ENCODE measurements around the gene FAR2.

FAR2 gene

GRCh38 chr12:29208936-29209701 is 60.0 kb downstream of the FAR2 start:
- DNase-seq, result no peak

DNA sequence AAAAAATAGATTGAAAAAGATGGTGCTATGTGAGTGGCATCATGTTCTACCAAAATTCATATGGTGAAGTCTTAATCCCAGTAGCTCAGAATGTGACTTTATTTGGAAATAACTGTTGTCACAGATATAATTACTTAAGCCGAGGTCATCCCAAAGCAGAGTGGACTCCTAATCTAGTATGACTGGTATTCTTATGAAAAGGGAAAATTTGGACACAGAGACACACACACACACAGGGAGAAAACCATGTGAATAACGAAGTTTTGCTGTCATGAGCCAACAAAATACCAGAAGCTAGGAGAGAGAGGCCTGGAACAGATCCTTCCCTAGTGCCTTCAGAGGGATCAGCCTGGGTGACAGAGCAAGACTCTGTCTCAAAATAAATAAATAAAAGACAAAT is 62.6 kb downstream of the FAR2 start:
- DNase-seq, result no peak

GRCh38 chr12:29212682-29213403 is 63.8 kb downstream of the FAR2 start:
- DNase-seq, result no peak

DNA sequence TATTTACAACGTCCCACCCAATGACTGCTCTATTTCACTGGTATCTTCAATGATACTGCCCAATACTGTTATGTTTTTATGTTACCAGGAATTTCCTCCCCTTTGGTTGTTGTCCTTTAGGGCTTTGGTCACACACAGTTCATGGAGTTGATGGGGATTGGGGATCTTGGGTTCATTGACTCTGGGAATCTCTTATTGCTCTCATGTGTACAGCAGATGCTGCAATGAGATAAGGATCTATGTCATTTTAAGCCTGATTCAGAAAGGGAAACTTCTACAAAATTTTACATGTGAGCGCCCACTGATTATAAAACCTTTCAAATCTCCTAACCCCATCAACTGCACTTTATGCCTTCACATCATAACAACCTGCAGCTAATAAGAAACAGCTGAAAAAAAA is 67.2 kb downstream of the FAR2 start:
- DNase-seq, result no peak

DNA sequence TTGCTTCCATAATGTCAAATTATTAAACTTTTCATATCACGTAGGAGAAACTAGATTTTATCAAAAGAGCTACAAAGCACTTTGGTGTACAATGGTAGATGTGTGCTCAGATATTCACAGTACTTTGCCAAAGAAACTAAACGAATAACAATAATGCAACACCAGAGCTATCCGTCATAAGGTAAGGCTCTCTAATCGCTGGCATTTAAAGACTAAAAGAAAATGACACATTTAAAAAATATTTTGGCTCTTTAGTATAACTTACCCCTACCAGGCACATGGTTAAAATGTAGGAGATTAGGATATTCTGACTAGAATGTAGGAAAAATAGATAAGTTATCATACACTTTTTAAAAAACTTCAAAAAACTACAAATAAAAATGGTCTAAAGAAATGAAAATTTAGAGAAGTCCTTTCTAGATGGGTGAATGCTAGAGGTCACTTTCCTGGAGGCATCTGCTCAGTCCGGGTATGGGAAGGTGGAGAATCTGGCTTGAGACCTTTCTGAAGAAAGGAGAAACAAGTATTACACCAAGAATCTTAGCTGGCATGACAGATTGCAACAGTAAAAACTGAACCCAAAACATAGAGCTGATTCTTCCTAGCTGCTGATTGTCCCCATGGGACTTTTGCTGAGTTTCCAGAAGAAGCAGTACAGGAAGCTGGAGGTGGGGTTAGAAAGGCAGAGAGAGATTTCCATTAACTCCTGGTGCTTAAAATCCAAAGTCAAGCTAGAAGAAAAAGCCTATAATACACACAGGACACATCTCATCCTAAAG is 67.9 kb downstream of the FAR2 start:
- no peak for DNase-seq

DNA sequence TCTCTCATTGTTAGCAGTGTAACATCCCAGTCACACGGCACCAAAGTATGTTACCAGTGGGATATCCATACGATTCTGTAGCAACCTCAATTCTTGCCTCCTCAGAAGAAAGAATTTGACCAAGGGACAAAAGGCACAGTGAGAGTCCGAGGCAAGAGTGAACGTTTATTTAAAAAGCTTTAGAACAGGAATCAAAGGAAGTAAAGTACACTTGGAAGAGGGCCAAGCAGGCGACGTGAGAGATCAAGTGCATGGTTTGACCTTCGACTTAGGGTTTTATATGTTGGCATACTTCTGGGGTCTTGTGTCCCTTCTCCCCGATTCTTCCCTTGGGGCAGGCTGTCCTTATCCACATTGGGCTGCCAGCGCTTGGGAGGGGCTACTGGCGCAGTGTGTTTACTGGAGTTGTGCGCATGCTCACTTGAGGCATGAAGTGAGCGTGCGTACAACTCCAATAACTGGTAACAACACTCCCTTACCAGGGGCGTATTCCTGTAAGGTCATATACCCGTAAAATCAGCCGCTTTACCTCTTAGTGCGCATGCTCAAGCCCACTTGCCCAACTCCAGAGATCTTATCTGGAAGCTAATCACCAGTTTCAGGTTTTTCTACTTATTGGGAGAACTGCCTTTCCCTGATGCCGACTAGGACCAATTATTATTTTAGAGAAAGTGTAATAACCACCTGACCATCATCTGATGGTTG is 71.7 kb downstream of the FAR2 start:
- DNase-seq, result no peak

GRCh38 chr12:29222200-29222599 is 73.1 kb downstream of the FAR2 start:
- no peak for DNase-seq

GRCh38 chr12:29223426-29223825 is 74.3 kb downstream of the FAR2 start:
- no peak for DNase-seq

DNA sequence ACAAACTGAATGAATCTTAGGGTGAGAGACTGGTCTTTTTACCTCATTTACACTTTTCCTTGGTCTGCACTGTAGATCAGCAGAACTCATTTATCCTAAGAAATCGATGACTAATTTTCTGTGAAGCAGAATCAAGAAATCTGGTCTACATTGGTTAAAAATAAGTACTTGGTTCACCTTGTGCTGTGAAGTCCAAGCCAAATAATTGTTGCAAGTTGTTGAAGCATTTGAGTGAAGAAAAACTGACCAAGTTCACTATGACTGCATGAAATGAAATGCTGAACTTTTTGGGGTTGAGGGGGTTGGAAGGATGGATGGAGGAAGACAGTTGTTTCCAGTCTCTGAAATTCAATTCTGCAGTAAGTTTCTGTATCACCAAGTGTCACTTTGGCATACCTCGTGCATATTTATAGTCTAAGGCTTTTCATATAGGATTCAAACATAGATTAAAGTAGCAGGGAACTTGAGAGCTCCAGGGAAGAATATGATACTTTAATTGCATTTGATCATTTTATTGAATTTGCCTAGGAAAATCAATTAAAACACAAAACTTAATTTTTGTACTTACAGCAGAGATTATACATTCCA is 75.0 kb downstream of the FAR2 start:
- no peak for DNase-seq

- no peak for DNase-seq
Measured at GRCh38 chr12:29224572-29224971, 75.5 kb downstream of the FAR2 start.

DNA sequence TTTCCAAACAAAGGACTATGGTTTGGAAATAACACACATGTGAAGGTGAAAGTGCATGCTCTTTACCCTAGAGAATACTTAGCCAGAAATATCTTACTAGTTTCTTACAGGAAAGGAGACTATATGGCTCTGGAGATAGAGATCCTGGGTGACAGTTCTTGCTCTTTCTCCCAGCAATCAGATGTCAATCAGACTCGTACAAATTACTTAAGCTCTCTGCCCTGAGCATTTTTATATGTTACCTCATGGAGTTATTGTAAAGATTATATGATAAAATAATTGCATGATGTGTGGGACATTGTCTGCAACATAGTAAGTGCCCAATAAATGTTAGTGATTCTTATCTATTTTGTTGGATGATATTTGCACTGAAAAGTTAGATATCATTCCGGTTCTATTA is 76.8 kb downstream of the FAR2 start:
- DNase-seq, result no peak

- no peak for DNase-seq
Measured at GRCh38 chr12:29226616-29227015, 77.5 kb downstream of the FAR2 start.

DNA sequence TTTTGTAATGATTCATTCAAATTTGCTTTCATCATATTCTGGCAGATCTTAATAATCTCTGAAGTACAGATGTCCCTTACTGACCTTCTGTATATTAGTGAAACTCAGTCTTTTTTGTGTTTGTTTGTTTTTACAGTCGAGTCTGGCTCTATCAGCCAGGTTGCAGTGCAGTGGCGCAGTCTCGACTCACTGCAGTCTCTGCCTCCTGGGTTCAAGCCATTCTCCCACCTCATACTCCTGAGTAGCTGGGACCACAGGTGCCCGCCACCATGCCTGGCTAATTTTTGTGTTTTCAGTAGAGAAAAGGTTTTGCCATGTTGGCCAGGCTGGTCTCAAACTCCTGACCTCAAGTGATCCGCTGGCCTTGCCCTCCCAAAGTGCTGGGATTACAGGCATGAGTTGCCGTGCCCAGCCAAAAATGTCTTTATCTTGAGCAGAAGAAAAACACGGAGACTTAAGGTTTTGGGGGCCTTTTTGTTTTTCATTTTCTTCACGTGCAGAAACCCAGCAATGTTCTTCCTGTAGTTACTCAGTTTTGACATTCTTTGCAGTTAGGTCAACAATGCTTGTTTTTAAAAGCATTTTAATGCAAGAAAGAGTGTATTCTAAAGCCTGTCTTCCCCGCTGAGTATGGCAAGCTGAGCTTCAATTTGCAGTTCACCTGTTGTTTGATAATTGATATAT is 79.5 kb downstream of the FAR2 start:
- no peak for DNase-seq

GRCh38 chr12:29229158-29229505 is 80.1 kb downstream of the FAR2 start:
- no peak for DNase-seq

DNA sequence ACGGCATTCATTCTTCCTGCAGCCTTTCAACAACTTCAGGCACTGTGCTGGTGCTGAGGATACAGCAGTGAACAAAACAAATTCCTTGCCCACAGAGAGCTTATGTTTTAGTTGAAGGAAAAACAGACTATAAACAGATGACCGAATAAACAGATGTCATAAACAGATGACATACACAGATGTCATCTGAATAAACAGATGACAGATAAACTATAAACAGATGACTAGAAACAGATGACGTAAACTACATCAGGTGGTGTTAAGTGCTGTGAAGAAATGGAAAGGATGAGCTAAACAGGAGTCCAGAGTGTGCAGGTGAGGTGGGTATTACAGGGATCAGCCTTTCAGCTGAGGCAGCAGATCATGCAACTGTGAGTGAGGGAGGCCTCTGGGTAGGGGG is 80.9 kb downstream of the FAR2 start:
- DNase-seq, result no peak

DNA sequence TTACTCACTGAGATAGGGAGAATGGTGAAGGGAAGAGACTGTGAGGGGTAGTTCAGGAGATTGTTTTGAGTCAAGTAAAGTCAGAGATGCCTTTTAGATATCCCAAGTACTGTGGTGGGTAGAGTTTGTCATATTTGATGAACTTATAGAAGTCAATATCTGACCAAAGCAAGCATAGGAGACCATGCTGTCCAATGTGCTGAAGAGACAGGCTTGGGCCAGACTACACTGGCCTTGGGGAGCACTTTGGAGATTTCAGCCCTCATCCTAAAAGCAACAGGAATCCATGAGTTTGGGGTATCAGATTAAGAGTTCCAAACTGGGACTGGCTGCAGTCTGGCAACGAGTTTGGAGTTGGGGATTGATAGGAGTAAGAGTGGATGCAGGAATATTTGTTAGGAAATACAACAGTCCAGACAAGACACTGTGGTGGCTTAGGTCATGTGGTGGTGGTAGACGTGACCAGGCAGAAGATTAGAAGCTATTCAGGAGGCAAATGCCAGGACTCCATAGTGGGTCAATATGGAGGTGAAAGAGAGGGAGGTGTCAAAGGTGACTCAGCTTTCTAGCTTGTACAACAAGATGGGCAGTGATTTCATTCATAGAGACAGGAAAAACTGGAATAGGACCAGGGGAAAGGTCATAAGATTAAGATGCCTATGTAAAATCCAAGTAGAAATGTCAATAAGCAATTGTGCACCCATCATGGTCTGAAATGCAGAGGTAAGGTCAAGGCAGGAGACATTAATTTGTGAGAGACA is 81.9 kb downstream of the FAR2 start:
- DNase-seq, result no peak

GRCh38 chr12:29232086-29232485 is 83.0 kb downstream of the FAR2 start:
- DNase-seq, result no peak

DNA sequence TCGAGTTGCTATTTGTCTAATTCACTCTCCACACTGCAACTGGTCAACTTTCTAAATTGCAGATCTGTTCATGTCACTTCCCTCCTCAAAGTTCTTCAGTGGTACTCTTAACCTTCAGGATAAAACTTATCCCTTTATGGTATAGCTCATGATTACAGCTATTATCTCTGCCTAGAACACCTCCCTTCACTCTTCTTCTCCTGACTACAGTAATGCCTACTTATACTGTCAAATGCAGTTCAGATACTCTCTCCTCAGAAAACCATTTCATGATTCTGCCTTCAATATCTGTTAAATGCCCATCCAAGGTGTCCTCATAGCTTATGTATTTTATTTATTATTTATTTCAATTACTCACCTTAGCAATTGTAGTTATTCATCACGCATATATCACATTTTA is 85.5 kb downstream of the FAR2 start:
- no peak for DNase-seq

DNA sequence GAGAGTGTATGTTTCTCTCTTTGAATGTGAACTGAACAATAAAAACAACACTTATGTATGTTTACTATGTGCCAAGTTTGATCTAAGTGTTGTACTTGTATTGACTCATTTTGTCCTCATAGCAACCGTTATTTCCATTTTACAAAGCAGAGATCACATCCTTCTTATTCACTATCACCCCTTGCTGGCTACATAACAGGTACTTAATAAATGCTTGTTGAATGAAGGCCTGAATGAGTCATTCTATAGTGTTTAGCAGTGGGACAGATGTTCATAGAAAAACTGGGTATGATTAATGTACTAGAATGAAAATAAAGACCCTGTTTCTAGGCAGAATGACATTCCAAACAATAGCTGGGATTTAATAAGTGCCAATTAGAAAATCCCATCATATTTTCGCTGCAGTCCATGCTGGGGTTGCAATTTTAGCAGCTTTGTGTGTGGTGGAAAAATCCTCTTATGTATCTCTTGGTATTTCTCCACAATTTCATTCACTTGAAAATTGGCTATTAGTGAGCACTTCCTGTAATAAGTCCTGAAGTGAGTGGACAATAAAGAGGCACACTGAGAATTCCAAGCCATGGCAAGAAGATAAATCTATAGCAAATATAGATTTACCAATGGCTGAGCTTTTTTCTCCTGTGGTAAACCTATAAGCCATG is 86.0 kb downstream of the FAR2 start:
- peak; percentile 46 for DNase-seq

DNA sequence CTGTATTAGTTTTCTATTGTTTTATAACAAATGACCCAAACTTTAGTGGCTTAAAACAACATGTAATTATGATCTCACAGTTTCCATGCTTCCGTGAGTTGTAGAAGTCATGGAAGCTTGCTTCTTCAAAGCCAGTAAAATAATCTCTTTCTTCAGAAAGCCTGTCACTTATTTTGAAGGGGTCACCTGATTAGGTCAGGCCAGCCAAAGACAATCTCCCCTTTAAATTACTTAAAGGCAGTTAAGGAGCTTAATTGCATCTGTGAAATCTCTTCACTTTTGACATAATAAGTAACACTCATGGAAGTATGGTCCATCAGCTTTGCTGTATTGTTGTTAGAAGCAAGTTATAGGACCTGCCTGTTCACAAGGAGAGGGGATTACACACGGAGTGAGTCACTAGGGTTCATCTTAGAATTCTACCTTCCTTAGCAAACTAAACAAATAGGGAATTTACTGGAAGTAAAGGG is 89.8 kb downstream of the FAR2 start:
- DNase-seq, result no peak

DNA sequence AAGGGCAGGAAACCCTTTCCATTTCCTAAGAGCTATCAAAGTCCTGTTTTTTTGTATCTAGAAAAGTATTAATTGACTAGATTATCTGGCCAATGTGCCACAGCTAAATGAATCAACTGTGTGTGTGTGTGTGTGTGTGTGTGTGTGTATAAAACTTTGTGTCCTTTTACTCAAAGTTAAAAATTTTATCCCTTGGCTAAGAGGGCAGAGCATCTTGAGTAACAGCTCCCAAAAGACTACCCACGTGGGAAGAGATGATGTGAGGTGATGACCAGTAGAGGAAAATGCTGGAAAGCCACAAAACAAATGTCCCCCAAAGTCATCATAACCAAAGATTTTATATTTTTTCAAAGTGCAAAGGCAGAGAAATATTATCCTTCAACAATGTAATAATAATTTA is 90.3 kb downstream of the FAR2 start:
- DNase-seq, result no peak

All from NCI-H1105 treated with DMSO at 0.1 percent for 48 hours (cell line).